Activated T-helper 9 cell treated with anti-CD3 and anti-CD28 coated beads, Interleukin-2, amount 50 U/mL, for 16 hours (primary cell): ENCODE results near the gene PLA2G2E.
"Not testable (repeated sequence)": the region's sequence is repeated elsewhere in the genome, so short reads cannot be mapped to it uniquely, and the experiment has no call there.

Source experiments
- DNase-seq: peaks from one replicate; pipeline ENCODE4 v3.0.0-alpha.2; 2020; ENCODE audit warnings: low read depth

The PLA2G2E gene

DNA sequence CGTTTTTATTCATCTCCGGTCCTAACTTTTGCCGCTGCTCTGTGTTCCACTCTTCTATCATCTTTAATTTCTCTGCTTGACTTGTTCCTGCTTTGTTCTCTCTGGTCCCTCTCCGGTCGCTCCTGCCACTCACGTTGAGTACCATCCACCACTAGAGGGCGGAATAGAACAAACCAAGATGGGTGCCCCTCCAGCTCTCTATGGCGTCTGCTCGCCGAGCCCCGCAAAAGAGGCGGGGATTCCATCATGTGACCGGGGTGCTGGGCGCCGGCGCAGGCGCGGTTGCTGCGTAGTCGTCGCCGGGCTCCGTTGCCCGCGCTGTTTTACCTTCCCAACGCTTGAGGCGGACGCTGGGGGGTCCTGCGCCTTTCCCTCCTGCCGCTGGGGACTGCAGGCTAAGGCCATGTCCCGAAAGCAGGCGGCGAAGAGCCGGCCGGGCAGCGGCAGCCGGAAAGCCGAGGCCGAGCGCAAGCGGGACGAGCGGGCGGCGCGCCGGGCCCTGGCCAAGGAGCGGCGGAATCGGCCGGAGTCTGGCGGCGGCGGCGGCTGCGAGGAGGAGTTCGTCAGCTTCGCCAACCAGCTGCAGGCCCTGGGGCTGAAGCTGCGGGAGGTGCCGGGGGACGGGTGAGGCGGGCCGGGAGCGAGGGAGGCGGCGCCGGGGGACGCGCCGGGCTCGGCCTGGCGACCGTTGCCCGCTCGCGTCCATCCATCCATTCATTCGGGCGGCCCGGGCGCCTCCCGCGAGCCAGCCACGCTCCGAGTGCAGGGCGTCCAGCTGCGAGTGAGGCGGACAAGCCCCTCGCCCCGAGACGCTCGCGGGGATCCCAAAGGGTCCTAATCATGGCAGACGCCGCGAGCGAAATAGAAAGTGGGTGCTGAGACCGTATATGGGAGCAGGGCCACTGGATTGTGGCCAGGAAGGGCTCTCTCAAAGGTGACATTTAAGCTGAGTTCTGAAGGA, 41.0 kb downstream of the PLA2G2E start, which contains the start of gene OTUD3:
Gene OTUD3, plus strand, starts transcription at position 285 of the 961 bp plus-strand sequence. Its CDS starts 119 bp downstream, at position 404.
- peak; percentile 90 for DNase-seq

DNA sequence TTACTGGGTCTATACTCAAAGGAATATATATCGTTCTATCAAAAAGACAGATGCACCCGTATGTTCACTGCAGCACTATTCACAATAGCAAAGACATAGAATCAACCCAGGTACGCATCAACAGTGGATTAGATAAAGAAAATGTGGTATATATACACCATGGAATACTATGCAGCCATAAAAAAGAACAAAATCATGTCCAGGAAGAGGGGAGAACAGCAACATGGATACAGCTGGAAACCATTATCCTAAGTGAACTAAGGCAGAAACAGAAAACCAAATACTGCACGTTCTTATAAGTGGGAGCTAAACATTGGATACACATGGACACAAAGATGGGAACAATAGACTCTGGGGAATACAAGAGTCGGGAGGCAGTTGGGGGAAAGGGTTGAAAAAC, 42.6 kb downstream of the PLA2G2E start:
- DNase-seq: not testable (repeated sequence)

DNA sequence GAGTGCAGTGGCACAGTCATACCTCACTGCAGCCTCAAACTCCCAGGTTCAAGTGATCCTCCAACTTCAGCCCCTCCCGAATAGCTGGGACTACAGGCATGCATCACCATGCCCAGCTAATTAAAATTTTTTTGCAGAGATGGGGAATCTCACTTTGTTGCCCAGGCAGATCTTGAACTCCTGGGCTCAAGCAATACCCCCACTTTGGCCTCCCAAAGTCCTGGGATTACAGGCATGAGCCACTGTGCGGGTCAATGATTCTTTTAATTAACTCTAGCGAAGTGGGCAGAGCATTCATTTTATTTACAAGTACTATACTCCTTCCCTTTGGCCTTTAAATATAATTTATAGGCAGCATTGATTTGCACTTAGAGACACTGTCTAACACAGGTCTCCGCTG, 43.8 kb downstream of the PLA2G2E start:
- no peak for DNase-seq

DNA sequence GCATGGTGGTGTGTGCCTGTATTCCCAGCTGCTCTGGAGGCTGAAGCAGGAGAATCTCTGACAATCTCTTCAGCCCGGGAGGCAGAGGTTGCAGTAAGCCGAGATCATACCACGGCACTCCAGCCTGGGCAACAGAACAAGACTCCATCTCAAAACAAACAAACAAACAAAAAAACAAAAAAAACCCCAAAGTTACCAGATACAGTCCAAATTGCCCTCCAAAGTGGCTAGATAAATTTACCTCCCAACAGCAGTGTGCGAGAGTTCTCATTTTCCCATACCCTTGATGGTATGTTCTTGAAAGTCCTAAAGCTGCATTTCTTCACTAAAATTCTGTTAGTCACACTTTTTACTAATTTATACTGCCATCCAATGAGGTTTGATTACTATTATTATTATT, 44.2 kb downstream of the PLA2G2E start:
- DNase-seq: no peak

DNA sequence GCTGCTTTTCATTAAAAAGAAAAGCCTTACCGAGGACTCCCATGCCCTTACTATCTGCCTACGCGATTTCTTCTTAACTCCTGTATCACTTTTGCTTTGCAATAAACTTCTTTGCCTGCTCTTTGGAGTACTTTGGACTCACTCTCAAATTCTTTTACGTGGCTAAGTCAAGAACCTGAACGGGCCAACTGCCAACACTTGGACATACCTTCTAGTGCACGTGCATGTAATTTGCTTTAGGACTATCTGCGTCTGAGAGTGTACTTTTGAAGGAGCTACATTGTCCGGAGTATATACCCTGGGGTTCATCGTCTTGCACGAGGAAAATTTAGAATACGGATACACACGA, 44.8 kb downstream of the PLA2G2E start:
- no peak for DNase-seq

DNA sequence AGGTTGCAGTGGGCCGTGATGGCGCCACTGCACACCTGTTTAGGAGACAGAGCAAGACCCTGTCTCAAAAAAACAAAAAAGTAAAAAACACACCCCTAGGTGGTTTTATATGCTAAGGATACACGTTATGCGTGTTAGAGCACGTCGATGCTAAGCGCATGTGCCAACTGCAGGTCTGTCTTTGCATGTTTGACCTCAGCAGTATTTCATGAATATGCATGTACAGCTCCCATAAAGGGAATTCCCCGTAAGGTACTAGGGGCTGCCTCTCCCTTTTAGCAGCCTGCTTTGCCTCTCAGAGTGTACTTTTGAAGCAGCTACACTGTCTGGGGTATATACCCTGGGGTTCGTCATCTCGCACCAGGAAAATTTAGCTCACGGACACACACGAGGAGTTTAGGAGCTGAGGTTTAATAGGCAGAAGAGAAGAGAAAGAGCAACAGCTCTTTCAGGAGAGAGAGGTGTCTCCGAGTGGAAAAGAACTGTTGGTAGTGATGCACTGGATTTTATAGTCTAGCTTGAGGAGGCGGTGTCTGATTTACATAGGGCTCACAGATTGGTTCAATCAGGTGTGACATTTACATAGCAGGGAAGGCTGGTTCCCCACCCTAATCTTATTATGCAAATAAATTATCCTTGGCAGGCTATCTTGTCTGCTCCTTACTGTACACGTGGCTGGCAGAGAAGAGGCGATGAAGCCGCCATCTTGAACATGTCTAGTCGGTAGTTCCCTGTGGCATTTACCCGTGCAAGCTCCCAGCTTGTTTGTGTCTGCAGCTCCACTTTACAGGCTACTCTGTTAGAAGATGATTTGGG, 45.4 kb downstream of the PLA2G2E start:
- no peak for DNase-seq

DNA sequence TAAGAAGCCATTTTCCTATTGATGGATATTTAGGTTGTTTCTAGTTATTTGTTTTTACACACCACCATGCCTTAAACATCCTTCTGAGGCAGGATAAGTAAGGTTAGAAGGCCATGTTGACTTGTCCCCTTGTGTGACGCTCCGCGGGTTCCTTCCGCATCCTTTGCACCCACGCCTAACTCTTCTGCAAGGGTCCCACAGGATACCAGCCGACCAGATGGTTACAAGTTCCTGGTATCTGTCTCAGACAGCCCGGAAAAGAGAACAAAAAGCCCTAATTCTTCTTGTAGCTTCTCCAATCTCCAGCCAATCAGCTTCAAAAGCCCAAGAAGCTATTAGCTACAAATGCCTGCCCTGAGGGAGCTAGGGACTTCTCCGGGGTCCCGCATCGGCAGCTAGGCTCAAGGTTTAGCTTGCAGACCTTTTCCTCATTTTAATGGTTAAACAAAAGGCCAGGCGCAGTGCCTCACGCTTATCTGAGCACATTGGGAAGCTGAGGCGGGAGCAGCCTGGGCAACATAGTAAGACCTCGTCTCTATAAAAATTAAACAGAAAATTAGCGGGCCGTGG, 46.2 kb downstream of the PLA2G2E start:
- no peak for DNase-seq

DNA sequence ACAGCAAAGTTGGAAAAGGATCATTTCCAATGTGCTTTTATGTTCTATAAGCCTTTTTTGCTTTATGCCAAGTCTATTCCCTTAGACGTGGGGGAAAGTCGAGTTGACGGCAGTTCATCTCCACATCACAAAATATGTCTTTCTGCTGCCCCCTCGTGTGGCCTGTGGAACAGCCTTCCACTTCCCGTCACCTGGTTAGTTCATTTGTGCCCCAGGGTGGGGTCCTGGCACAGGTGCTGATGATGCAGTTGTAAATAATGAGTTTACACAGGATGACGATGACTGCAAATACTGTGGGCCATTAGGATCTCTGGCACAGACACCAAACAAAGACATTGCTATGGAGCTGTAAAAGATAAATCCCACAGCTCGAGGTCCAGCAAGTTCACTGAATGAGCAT, 51.2 kb downstream of the PLA2G2E start:
- no peak for DNase-seq
